ENCODE results near the gene NKD1. TPM values are rescaled to one million over a fixed set of nuclear protein-coding genes. Genes with fewer than 3 reads are reported as not detected.

The NKD1 gene
- total and polyA plus RNA-seq, 2 of the 8 experiments (the other 6 are each of a cell fraction or from before 2014, with no cell fraction given): 0.70 to 4.5 TPM

DNA sequence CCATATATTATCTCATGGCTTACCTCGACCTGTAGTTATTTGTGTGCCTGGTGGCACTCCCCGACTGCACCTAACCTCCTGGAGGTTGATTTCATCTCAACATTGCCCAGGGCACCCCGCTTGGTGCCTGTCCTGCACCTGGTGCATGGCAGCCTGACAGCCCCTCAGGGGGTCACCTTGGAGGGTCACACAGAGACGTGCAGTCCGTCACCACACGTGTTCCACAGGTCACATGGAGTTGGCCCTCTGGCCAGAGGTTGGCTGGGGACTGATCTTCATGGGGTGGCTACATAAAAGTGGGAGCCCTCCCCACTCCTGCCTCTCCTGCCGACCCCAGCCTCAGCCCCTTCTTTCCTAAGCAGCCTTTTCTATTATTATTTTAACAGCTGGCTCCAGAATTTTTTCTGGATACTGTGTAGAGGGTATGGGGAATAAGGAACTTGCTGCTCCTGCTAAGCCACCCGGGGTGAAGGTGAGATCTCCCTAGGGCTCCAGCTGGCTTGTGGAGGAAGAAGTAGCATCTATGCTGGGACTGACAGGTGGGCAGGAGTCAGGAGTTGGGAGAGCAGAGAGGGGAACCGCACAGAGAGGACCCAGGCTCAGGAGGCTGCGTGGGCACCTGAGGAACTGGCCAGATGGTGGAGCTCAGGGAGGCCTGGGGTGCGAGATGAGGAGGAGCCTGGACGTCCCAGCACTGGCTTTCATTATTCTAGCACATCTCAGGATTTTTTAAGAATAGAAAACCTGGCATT, 12.5 kb upstream of the NKD1 start:
- no peak overlapping the region for H2BK20ac ChIP-seq (ENCODE audit: low read length)
- DNase-seq (ENCODE audit: low read depth in 1 of 2, low spot score in 2 of 2) (no peak), FAIRE-seq (no peak)
- H2BK5ac ChIP-seq (ENCODE audit: low read depth, low read length): no peak overlapping the region
- H2AK5ac ChIP-seq (ENCODE audit: low read depth, low read length): no peak overlapping the region
- peak overlapping the region; percentile 51 for H4K91ac ChIP-seq (replicated peaks; ENCODE audit: insufficient read length, low read length)
- no peaks in the 10 kb centered on the region for H3K79me2 ChIP-seq (ENCODE audit: control insufficient read depth in 1 of 2, insufficient read depth in 2 of 2, low read length in 2 of 2)
- no peaks in the 10 kb centered on the region for H4K20me1 ChIP-seq (replicated peaks in 1 of 2; ENCODE audit: control insufficient read depth in 1 of 2, insufficient read depth in 2 of 2, low read length in 2 of 2)
- H3K4me1 ChIP-seq (replicated peaks in 1 of 4; ENCODE audit: control insufficient read depth in 3 of 4, insufficient read depth in 4 of 4, low read length in 3 of 4): peaks cover 0 to 7% (median 2%) of the 10 kb centered on the region in 4 experiments; a peak in 4 of 7 replicates
- no peak overlapping the region for H3K4ac ChIP-seq (replicated peaks; ENCODE audit: insufficient read length, low read depth, low read length)
- no peak overlapping the region for H3K4me2 ChIP-seq (ENCODE audit: insufficient read depth in 1 of 2, low read depth in 2 of 2, low read length in 2 of 2)
- no peak overlapping the region for H2BK12ac ChIP-seq (ENCODE audit: low read depth, low read length)
- TF ChIP-seq CBX5 (IDR thresholded peaks at IDR 0.05; ENCODE audit: low read depth, low read length) (no peak), KDM1A (IDR thresholded peaks at IDR 0.05; ENCODE audit: borderline replicate concordance, low read length) (no peak)
- no peak overlapping the region for H3K56ac ChIP-seq (replicated peaks; ENCODE audit: insufficient read length, low read depth, low read length)
- H3K9ac ChIP-seq (replicated peaks in 1 of 4; ENCODE audit: extremely low read depth in 1 of 4, low read depth in 3 of 4, low read length in 3 of 4): no peak overlapping the region
- no peak overlapping the region for H2AFZ ChIP-seq (ENCODE audit: low read length)
- no peaks in the 10 kb centered on the region; a peak in 1 of 7 replicates for H3K27me3 ChIP-seq (replicated peaks in 1 of 4; ENCODE audit: control insufficient read depth in 3 of 4, extremely low read depth in 1 of 4, insufficient read depth in 3 of 4, low read length in 3 of 4)
- no peak overlapping the region for H3K14ac ChIP-seq (ENCODE audit: insufficient read length)
- POLR2A ChIA-PET (ENCODE audit: partially characterized antibody): no interaction called here
- H4K8ac ChIP-seq (ENCODE audit: extremely low read depth, insufficient read depth, low read length): no peak overlapping the region
- no peak overlapping the region for H3K4me3 ChIP-seq (ENCODE audit: extremely low read depth in 1 of 4, insufficient read depth in 2 of 4, low read depth in 3 of 4, low read length in 4 of 4)
- no peak overlapping the region for H3K18ac ChIP-seq (ENCODE audit: extremely low read depth, low read length)
- H3K27ac ChIP-seq (ENCODE audit: low read depth, low read length): no peak overlapping the region
- no peaks in the 10 kb centered on the region for H3K79me1 ChIP-seq (ENCODE audit: low read depth, low read length)
- no peaks in the 10 kb centered on the region for H3K23me2 ChIP-seq (ENCODE audit: low read depth, low read length)
- 86% methylated on average over 11 of the region's 12 CpGs; no CpG with 5 or more reads in 1 of the 2 experiments for WGBS, 2 experiments (ENCODE audit: extremely low coverage in 1 of 2, insufficient coverage in 1 of 2, insufficient read length in 1 of 2, insufficient replicate concordance in 2 of 2, low coverage in 1 of 2, low lambda C conversion rate in 2 of 2, missing lambda C conversion rate in 1 of 2)
- CTCF ChIA-PET (ENCODE audit: partially characterized antibody): interaction anchor here (1.0 to 2.4 kb wide), 3 partner anchors 26 to 165 kb away, joined by 3 to 10 read pairs (median 3); no protein-coding TSS in a partner anchor
- no peaks in the 10 kb centered on the region; a peak in 1 of 4 replicates for H3K9me3 ChIP-seq (ENCODE audit: insufficient read depth in 2 of 2, low read depth in 1 of 2, low read length in 1 of 2)
- no peak overlapping the region for H4K5ac ChIP-seq (ENCODE audit: insufficient read length, low read depth, low read length)
- H3K36me3 ChIP-seq (ENCODE audit: control insufficient read depth in 2 of 4, insufficient read depth in 4 of 4, low read length in 3 of 4): no peaks in the 10 kb centered on the region
- no peak overlapping the region for H3K23ac ChIP-seq (ENCODE audit: insufficient read length)
- H2BK120ac ChIP-seq (replicated peaks; ENCODE audit: low read depth, low read length): no peak overlapping the region
- no peak overlapping the region for H2BK15ac ChIP-seq (ENCODE audit: low read length)

Data from H1 (cell line).